Measurements from ENCODE around the gene CEP85. TPM values are rescaled to one million over a fixed set of nuclear protein-coding genes. Genes with fewer than 3 reads are reported as not detected.

CEP85 gene
- total and polyA plus RNA-seq, 9 of the 15 experiments (the other 6 are each of a cell fraction or from before 2014, with no cell fraction given): 42.1 to 140 (median 92.6) TPM

DNA sequence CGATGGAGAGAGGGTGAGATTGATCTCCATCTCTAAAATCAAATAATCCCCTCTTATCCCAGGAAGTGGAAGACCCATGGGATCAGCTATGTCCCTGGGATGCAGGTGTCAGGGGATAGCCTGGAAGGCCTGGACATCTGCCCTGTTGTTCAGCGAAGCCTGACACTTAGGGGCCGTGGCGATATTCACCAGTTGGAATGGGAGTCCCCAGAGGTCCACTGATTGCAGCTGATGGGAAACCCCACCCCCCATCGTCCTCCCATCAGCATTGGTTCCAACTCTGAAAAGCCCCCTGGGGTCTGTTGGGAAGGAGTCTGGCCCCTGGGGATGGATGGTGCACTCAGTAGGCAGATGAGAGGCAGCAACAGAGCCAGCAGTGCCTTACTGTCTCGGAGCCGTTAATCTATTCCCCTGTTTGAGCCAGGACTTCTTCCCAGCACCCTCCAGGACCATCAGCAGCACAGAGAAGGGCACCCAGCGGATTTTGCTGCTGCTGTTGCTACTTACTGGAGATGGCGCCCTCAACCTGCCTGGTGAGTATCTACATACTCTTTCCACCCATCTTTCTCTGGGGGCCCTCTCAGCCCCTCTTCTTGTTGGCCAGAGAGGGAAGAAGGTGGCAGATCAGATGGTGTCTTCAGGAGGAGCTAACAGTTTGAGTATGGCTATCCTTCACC lies 30.2 kb upstream of the CEP85 start:
- 27% methylated on average over 9 of the region's 9 CpGs for WGBS (ENCODE audit: insufficient coverage, low coverage, missing lambda C conversion rate)
- Histone ChIP-seq H3K9me1 (ENCODE audit: control insufficient read depth, insufficient read depth, low read length) (no peaks in the 10 kb centered on the region), H2AFZ (ENCODE audit: low read depth, low read length) (no peak overlapping the region), H3K4me2 (ENCODE audit: insufficient read depth, low read length) (no peak overlapping the region), H3K4me1 (replicated peaks in 1 of 2; ENCODE audit: control insufficient read depth in 2 of 2, insufficient read depth in 2 of 2, low read length in 2 of 2) (peaks cover 23 to 27% of the 10 kb centered on the region in 2 experiments), H3K9ac (ENCODE audit: insufficient read depth in 1 of 2, low read depth in 2 of 2, low read length in 2 of 2) (peak overlapping the region in 1 of 2 experiments; percentile 45; a peak in 1 of 4 replicates), H3K27me3 (ENCODE audit: control insufficient read depth in 2 of 2, insufficient read depth in 2 of 2, low read length in 2 of 2) (no peaks in the 10 kb centered on the region), H3K4me3 (no peak overlapping the region), H3K36me3 (ENCODE audit: control insufficient read depth, insufficient read depth, low read length) (no peaks in the 10 kb centered on the region), H3K27ac (ENCODE audit: extremely low read depth, low read depth, low read length) (no peak overlapping the region), H3K9me3 (replicated peaks; ENCODE audit: control insufficient read depth, insufficient read depth, low read depth, low read length) (no peaks in the 10 kb centered on the region), H3K79me2 (ENCODE audit: control insufficient read depth, insufficient read depth, low read length) (no peaks in the 10 kb centered on the region), H4K20me1 (replicated peaks; ENCODE audit: control insufficient read depth, insufficient read depth, low read length) (no peaks in the 10 kb centered on the region)
- no TSS peak for BruUV-seq (replicated peaks)
- ATAC-seq: no peak
- intact Hi-C loops (cut with micrococcal nuclease) (no loop called here), in situ Hi-C loops (cut with MboI) (no loop called here)
- CTCF ChIA-PET (ENCODE audit: low intra/inter-chr PET ratio): no interaction called here
- POLR2A ChIA-PET: interaction anchor here (0.6 to 1.3 kb wide), 6 partner anchors 10 to 74 kb away, joined by 3 to 5 read pairs (median 4); no protein-coding TSS in a partner anchor
- FAIRE-seq: no peak
- peak in 1 of 4 experiments; percentile 43 for DNase-seq (ENCODE audit: extremely low read depth in 1 of 4, low spot score in 3 of 4)
- TF ChIP-seq ZNF696 (CRISPR knock-in tag; conservative IDR thresholded peaks at IDR 0.05) (no peak), FOXK2 (conservative IDR thresholded peaks at IDR 0.05 in 1 of 2, IDR thresholded peaks at IDR 0.05 in 1 of 2; ENCODE audit: low read depth in 2 of 2) (no peak)
- TF ChIP-seq, protein P1, sequence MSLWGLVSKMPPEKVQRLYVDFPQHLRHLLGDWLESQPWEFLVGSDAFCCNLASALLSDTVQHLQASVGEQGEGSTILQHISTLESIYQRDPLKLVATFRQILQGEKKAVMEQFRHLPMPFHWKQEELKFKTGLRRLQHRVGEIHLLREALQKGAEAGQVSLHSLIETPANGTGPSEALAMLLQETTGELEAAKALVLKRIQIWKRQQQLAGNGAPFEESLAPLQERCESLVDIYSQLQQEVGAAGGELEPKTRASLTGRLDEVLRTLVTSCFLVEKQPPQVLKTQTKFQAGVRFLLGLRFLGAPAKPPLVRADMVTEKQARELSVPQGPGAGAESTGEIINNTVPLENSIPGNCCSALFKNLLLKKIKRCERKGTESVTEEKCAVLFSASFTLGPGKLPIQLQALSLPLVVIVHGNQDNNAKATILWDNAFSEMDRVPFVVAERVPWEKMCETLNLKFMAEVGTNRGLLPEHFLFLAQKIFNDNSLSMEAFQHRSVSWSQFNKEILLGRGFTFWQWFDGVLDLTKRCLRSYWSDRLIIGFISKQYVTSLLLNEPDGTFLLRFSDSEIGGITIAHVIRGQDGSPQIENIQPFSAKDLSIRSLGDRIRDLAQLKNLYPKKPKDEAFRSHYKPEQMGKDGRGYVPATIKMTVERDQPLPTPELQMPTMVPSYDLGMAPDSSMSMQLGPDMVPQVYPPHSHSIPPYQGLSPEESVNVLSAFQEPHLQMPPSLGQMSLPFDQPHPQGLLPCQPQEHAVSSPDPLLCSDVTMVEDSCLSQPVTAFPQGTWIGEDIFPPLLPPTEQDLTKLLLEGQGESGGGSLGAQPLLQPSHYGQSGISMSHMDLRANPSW (CRISPR knock-in tag; IDR thresholded peaks at IDR 0.05): no peak
- TF ChIP-seq, protein P2, sequence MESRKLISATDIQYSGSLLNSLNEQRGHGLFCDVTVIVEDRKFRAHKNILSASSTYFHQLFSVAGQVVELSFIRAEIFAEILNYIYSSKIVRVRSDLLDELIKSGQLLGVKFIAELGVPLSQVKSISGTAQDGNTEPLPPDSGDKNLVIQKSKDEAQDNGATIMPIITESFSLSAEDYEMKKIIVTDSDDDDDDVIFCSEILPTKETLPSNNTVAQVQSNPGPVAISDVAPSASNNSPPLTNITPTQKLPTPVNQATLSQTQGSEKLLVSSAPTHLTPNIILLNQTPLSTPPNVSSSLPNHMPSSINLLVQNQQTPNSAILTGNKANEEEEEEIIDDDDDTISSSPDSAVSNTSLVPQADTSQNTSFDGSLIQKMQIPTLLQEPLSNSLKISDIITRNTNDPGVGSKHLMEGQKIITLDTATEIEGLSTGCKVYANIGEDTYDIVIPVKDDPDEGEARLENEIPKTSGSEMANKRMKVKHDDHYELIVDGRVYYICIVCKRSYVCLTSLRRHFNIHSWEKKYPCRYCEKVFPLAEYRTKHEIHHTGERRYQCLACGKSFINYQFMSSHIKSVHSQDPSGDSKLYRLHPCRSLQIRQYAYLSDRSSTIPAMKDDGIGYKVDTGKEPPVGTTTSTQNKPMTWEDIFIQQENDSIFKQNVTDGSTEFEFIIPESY (CRISPR knock-in tag; IDR thresholded peaks at IDR 0.05): peak; percentile 50; the same call in 1 of the 2 replicates
- TF ChIP-seq, protein P3, sequence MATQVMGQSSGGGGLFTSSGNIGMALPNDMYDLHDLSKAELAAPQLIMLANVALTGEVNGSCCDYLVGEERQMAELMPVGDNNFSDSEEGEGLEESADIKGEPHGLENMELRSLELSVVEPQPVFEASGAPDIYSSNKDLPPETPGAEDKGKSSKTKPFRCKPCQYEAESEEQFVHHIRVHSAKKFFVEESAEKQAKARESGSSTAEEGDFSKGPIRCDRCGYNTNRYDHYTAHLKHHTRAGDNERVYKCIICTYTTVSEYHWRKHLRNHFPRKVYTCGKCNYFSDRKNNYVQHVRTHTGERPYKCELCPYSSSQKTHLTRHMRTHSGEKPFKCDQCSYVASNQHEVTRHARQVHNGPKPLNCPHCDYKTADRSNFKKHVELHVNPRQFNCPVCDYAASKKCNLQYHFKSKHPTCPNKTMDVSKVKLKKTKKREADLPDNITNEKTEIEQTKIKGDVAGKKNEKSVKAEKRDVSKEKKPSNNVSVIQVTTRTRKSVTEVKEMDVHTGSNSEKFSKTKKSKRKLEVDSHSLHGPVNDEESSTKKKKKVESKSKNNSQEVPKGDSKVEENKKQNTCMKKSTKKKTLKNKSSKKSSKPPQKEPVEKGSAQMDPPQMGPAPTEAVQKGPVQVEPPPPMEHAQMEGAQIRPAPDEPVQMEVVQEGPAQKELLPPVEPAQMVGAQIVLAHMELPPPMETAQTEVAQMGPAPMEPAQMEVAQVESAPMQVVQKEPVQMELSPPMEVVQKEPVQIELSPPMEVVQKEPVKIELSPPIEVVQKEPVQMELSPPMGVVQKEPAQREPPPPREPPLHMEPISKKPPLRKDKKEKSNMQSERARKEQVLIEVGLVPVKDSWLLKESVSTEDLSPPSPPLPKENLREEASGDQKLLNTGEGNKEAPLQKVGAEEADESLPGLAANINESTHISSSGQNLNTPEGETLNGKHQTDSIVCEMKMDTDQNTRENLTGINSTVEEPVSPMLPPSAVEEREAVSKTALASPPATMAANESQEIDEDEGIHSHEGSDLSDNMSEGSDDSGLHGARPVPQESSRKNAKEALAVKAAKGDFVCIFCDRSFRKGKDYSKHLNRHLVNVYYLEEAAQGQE (IDR thresholded peaks at IDR 0.05; ENCODE audit: borderline replicate concordance): peak; percentile 11; the same call in 1 of the 2 replicates
- TF ChIP-seq, protein P3 (CRISPR knock-in tag; IDR thresholded peaks at IDR 0.05; ENCODE audit: low read depth): no peak

Measured in K562 (cell line).